GM23338 (cell line): Measurements from ENCODE around the gene RXRA. TPM values are rescaled to one million over a fixed set of nuclear protein-coding genes. Genes with fewer than 3 reads are reported as not detected.

Experiments
- ATAC-seq: fragments of 200-7000 bp; cut with Tn5 transposase; 3 replicates; pipeline ENCODE4 v1.9.1; 2020
- DNase-seq: peaks from one replicate; pipeline ENCODE4 v3.0.0-alpha.2; 2015; ENCODE audit warnings: low spot score
- H2AFZ ChIP-seq: fragments of 200-600 bp; sonication (generic); 2 replicates; pipeline ENCODE4 v1.8.0; 2016; ENCODE audit warnings: antibody characterized with exemption, mild to moderate bottlenecking, moderate library complexity
- H3F3A ChIP-seq: fragments of 200-600 bp; sonication (generic); replicated peaks from 2 replicates; pipeline ENCODE4 v1.8.0; 2017; ENCODE audit warnings: antibody characterized with exemption, mixed run types, low read depth
- H3K27ac ChIP-seq: fragments of 200-600 bp; sonication (generic); 2 replicates; pipeline ENCODE4 v1.6.1; 2016; ENCODE audit warnings: low read depth
- H3K27me3 ChIP-seq: fragments of 200-600 bp; sonication (generic); 2 replicates; pipeline ENCODE4 v1.8.0; 2016; ENCODE audit warnings: mild to moderate bottlenecking, mixed run types, moderate library complexity; ENCODE audit not compliant: insufficient read depth
- H3K36me3 ChIP-seq: fragments of 200-600 bp; sonication (generic); 2 replicates; pipeline ENCODE4 v1.8.0; 2016; ENCODE audit warnings: mild to moderate bottlenecking; ENCODE audit not compliant: insufficient read depth
- H3K4me1 ChIP-seq: fragments of 200-600 bp; sonication (generic); 2 replicates; pipeline ENCODE4 v1.8.0; 2016; ENCODE audit warnings: mild to moderate bottlenecking, moderate library complexity; ENCODE audit not compliant: insufficient read depth
- H3K4me2 ChIP-seq: fragments of 200-600 bp; sonication (generic); 2 replicates; pipeline ENCODE4 v1.7.1; 2017; ENCODE audit warnings: mixed run types
- H3K4me3 ChIP-seq: fragments of 200-600 bp; sonication (generic); 2 replicates; pipeline ENCODE4 v1.6.1; 2016; ENCODE audit warnings: mixed run types
- H3K79me2 ChIP-seq: fragments of 200-600 bp; sonication (generic); replicated peaks from 2 replicates; pipeline ENCODE4 v1.8.0; 2017; ENCODE audit warnings: mild to moderate bottlenecking; ENCODE audit not compliant: insufficient read depth
- H3K9me2 ChIP-seq: fragments of 200-600 bp; sonication (generic); 2 replicates; pipeline ENCODE4 v1.8.0; 2017; ENCODE audit not compliant: insufficient read depth
- H4K20me1 ChIP-seq: fragments of 200-600 bp; sonication (generic); replicated peaks from 2 replicates; pipeline ENCODE4 v1.8.0; 2017; ENCODE audit warnings: mild to moderate bottlenecking; ENCODE audit not compliant: insufficient read depth
- H3K27ac Mint-ChIP-seq: 2 replicates; pipeline ENCODE4 v1.8.0; 2020; ENCODE audit warnings: inconsistent platforms, mild to moderate bottlenecking, moderate library complexity, mixed read lengths
- H3K27me3 Mint-ChIP-seq: 3 replicates; pipeline ENCODE4 v1.8.0; 2022; ENCODE audit warnings: low read depth, mild to moderate bottlenecking, moderate library complexity, mixed read lengths, inconsistent platforms; ENCODE audit not compliant: insufficient read depth, poor library complexity
- H3K36me3 Mint-ChIP-seq: 3 replicates; pipeline ENCODE4 v1.8.0; 2021; ENCODE audit warnings: low read depth, mild to moderate bottlenecking, inconsistent platforms, moderate library complexity, mixed read lengths
- H3K4me1 Mint-ChIP-seq: 3 replicates; pipeline ENCODE4 v1.8.0; 2020; ENCODE audit warnings: mild to moderate bottlenecking, inconsistent platforms, mixed read lengths
- H3K4me3 Mint-ChIP-seq: 3 replicates; pipeline ENCODE4 v1.8.0; 2021; ENCODE audit warnings: moderate library complexity, mild to moderate bottlenecking, inconsistent platforms, mixed read lengths
- H3K9me3 Mint-ChIP-seq: 3 replicates; pipeline ENCODE4 v1.8.0; 2020; ENCODE audit warnings: moderate library complexity, mild to moderate bottlenecking, inconsistent platforms, mixed read lengths
- EZH2 ChIP-seq: fragments of 200-600 bp; sonication (generic); IDR thresholded peaks from one replicate; pipeline ENCODE4 v1.8.0; 2017; ENCODE audit warnings: antibody characterized with exemption, mild to moderate bottlenecking, low read depth; ENCODE audit not compliant: unreplicated experiment
- JUNB ChIP-seq: IDR thresholded peaks from one replicate; pipeline ENCODE4 v1.6.1; 2016; ENCODE audit warnings: antibody characterized with exemption; ENCODE audit not compliant: unreplicated experiment
- POLR2AphosphoS5 ChIP-seq: IDR thresholded peaks from 2 replicates; pipeline ENCODE4 v1.6.1; 2016; ENCODE audit warnings: antibody characterized with exemption, low read depth
- ZNF114 ChIP-seq: fragments of 250-450 bp; sonication (Bioruptor Pico); IDR thresholded peaks from 2 replicates; pipeline ENCODE4 v1.5.0; 2020; ENCODE audit warnings: mild to moderate bottlenecking, moderate library complexity
- ZNF331 ChIP-seq: fragments of 250-450 bp; sonication (Bioruptor Pico); IDR thresholded peaks from 2 replicates; pipeline ENCODE4 v1.5.0; 2020; ENCODE audit warnings: low read depth, mild to moderate bottlenecking, moderate library complexity
- ZNF462 ChIP-seq: fragments of 250-450 bp; sonication (Bioruptor Pico); IDR thresholded peaks from 2 replicates; pipeline ENCODE4 v1.5.0; 2020; ENCODE audit warnings: mild to moderate bottlenecking, moderate library complexity
- polyA plus RNA-seq: library from polyadenylated mRNA; unstranded; fragments of >200 nt; fragmentation: Nextera tagmentation; extraction: Ambion mirVana; gene quantifications from 2 replicates; pipeline ENCODE4 v1.2.1, GENCODE V29; 2016
- total RNA-seq: library from RNA; depleted of rRNA; stranded (reverse); fragments of >200 nt; shearing (Covaris generic); gene quantifications from 2 replicates; pipeline ENCODE4 v1.2.3, GENCODE V29; 2014

RXRA gene
- total and polyA plus RNA-seq, 2 experiments from 2014 or later: 4.9 to 17.9 TPM

- TF ChIP-seq ZNF462 (CRISPR knock-in tag): no peak
- TF ChIP-seq POLR2AphosphoS5: no peak
These were observed 60.9 kb downstream of the RXRA start (continued) for GRCh38 chr9:134386951-134387831.

GRCh38 chr9:134388289-134388808 is 62.1 kb downstream of the RXRA start:
- Mint-ChIP-seq H3K4me3 (no peak overlapping the region), H3K36me3 (no peaks in the 10 kb centered on the region), H3K27me3 (peaks cover 3% of the 10 kb centered on the region), H3K27ac (peak overlapping the region; percentile 71), H3K9me3 (no peaks in the 10 kb centered on the region), H3K4me1 (no peaks in the 10 kb centered on the region)
- Histone ChIP-seq H2AFZ (no peak overlapping the region), H3K9me2 (no peaks in the 10 kb centered on the region), H3F3A (no peaks in the 10 kb centered on the region), H3K36me3 (no peaks in the 10 kb centered on the region), H3K4me2 (no peak overlapping the region), H3K27ac (no peak overlapping the region), H3K4me1 (no peaks in the 10 kb centered on the region), H3K4me3 (no peak overlapping the region), H3K27me3 (no peaks in the 10 kb centered on the region), H4K20me1 (peaks cover 6% of the 10 kb centered on the region; the same call in 1 of the 2 replicates), H3K79me2 (peaks cover 42% of the 10 kb centered on the region)
- DNase-seq (no peak), ATAC-seq (no peak)
- TF ChIP-seq JUNB (no peak), POLR2AphosphoS5 (no peak), ZNF462 (CRISPR knock-in tag) (no peak), ZNF331 (CRISPR knock-in tag) (no peak), EZH2 (no peak), ZNF114 (CRISPR knock-in tag) (no peak)
